Inferior parietal cortex (tissue), 1 donor: ENCODE data around the gene XIRP2.
"Not testable (repeated sequence)": the region's sequence is repeated elsewhere in the genome, so short reads cannot be mapped to it uniquely, and the experiment has no call there.

ENCODE experiments used
- DNase-seq: peaks from one replicate; pipeline ENCODE4 v3.0.0-alpha.2; 2016; ENCODE audit errors: extremely low spot score

Gene XIRP2

GRCh38 chr2:167048829-167049228, 160.5 kb downstream of the XIRP2 start:
- DNase-seq = no peak

- no peak for DNase-seq
Observed at GRCh38 chr2:167049659-167050058, 161.4 kb downstream of the XIRP2 start.

GRCh38 chr2:167052825-167053224, 164.5 kb downstream of the XIRP2 start:
- no peak for DNase-seq

- no peak for DNase-seq
Observed at GRCh38 chr2:167054881-167055280, 166.6 kb downstream of the XIRP2 start.

GRCh38 chr2:167057446-167057845, 169.2 kb downstream of the XIRP2 start:
- no peak for DNase-seq

- no peak for DNase-seq
Observed at GRCh38 chr2:167059173-167059572, 170.9 kb downstream of the XIRP2 start.

- DNase-seq = no peak
Observed at GRCh38 chr2:167069855-167070254, 181.6 kb downstream of the XIRP2 start.

- not testable (repeated sequence) for DNase-seq
Observed at GRCh38 chr2:167075708-167076107, 187.4 kb downstream of the XIRP2 start.

- DNase-seq = not testable (repeated sequence)
Observed at GRCh38 chr2:167098931-167099330, 210.7 kb downstream of the XIRP2 start.

GRCh38 chr2:167100506-167100905, 212.2 kb downstream of the XIRP2 start:
- no peak for DNase-seq

- no peak for DNase-seq
Observed at GRCh38 chr2:167103028-167103756, 214.9 kb downstream of the XIRP2 start.

GRCh38 chr2:167103757-167104133, 215.5 kb downstream of the XIRP2 start:
- DNase-seq = no peak

GRCh38 chr2:167104691-167105090, 216.4 kb downstream of the XIRP2 start:
- no peak for DNase-seq

GRCh38 chr2:167109682-167110081, 221.4 kb downstream of the XIRP2 start:
- DNase-seq = not testable (repeated sequence)

GRCh38 chr2:167110345-167110744, 222.1 kb downstream of the XIRP2 start:
- DNase-seq = no peak

GRCh38 chr2:167114018-167114417, 225.7 kb downstream of the XIRP2 start:
- DNase-seq = no peak

- no peak for DNase-seq
Observed at GRCh38 chr2:167115541-167115940, 227.3 kb downstream of the XIRP2 start.

GRCh38 chr2:167122389-167122788, 234.1 kb downstream of the XIRP2 start:
- DNase-seq = no peak

- DNase-seq = no peak
Observed at GRCh38 chr2:167126165-167126564, 237.9 kb downstream of the XIRP2 start.

GRCh38 chr2:167127135-167127534, 238.9 kb downstream of the XIRP2 start:
- DNase-seq = no peak

- no peak for DNase-seq
Observed at GRCh38 chr2:167128130-167128529, 239.8 kb downstream of the XIRP2 start.

- no peak for DNase-seq
Observed at GRCh38 chr2:167132066-167132465, 243.8 kb downstream of the XIRP2 start.

GRCh38 chr2:167132906-167133555, 244.8 kb downstream of the XIRP2 start:
- no peak for DNase-seq
